ENCODE measurements around the gene SOX9. TPM values are rescaled to one million over a fixed set of nuclear protein-coding genes. Genes with fewer than 3 reads are reported as not detected.

Gene SOX9
- total RNA-seq, 1 experiment from 2014 or later: 21.7 TPM

- no peak for TF ChIP-seq EZH2 (IDR thresholded peaks at IDR 0.05; ENCODE audit: low read depth)
- TF ChIP-seq, protein P1, sequence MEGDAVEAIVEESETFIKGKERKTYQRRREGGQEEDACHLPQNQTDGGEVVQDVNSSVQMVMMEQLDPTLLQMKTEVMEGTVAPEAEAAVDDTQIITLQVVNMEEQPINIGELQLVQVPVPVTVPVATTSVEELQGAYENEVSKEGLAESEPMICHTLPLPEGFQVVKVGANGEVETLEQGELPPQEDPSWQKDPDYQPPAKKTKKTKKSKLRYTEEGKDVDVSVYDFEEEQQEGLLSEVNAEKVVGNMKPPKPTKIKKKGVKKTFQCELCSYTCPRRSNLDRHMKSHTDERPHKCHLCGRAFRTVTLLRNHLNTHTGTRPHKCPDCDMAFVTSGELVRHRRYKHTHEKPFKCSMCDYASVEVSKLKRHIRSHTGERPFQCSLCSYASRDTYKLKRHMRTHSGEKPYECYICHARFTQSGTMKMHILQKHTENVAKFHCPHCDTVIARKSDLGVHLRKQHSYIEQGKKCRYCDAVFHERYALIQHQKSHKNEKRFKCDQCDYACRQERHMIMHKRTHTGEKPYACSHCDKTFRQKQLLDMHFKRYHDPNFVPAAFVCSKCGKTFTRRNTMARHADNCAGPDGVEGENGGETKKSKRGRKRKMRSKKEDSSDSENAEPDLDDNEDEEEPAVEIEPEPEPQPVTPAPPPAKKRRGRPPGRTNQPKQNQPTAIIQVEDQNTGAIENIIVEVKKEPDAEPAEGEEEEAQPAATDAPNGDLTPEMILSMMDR (conservative IDR thresholded peaks at IDR 0.05): no peak
- peaks cover 16% of the 10 kb centered on the region for H3F3A ChIP-seq (ENCODE audit: insufficient read depth, low read depth)
- peaks cover 9% of the 10 kb centered on the region; the same call in 1 of the 2 replicates for H3K9me3 ChIP-seq (ENCODE audit: insufficient read depth, low read depth)
- peak; percentile 46 to 87 for DNase-seq
- H3K4me1 ChIP-seq (replicated peaks; ENCODE audit: insufficient read depth): peaks cover 15% of the 10 kb centered on the region
- H4K20me1 ChIP-seq (ENCODE audit: insufficient read depth): no peaks in the 10 kb centered on the region
- H3K79me2 ChIP-seq (ENCODE audit: low read depth): no peaks in the 10 kb centered on the region
- H3K27ac ChIP-seq: peak overlapping the region; percentile 27
- no peaks in the 10 kb centered on the region for H3K36me3 ChIP-seq (ENCODE audit: low read depth)
- no peaks in the 10 kb centered on the region for H3K9me2 ChIP-seq (ENCODE audit: insufficient read depth)
- intact Hi-C loops (cut with micrococcal nuclease; ENCODE audit: unreplicated experiment): no loop called here
- POLR2A ChIA-PET (ENCODE audit: unreplicated experiment): interaction anchor here (0.6 kb wide), 1 partner anchor 122 kb away, joined by 39 read pairs; no protein-coding TSS in a partner anchor
- peak overlapping the region; percentile 67 for H2AFZ ChIP-seq
- no TSS peak for BruUV-seq (replicated peaks)
- peak overlapping the region; percentile 17; the same call in 1 of the 2 replicates for H3K4me3 ChIP-seq
- H3K27me3 ChIP-seq (ENCODE audit: insufficient read depth, low read depth): no peaks in the 10 kb centered on the region
- H3K4me2 ChIP-seq: peak overlapping the region; percentile 64
- CTCF ChIA-PET: no interaction called here
Observed at GRCh38 chr17:72097144-72097543, 23.7 kb upstream of the SOX9 start.

DNA sequence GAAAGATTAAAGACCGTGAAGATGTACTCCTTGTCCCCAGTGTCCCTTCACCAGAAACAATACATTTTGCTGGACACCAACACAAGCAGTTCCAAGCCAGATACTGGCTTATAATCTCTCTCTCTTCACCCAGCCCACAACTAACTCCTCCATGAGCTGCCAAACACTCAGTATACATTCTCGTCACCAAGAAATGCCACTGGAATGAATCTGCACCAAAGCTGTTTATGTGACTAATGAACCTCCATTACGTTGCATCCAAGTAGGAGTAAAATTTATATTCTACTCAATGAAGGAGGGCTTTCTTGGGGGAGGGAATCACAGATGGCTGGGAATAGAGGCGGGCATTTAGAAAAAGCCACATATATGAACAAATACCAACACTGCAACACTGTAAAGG, 20.9 kb upstream of the SOX9 start:
- ChIA-PET CTCF (interaction anchor here (0.6 kb wide), 1 partner anchor 925 kb away, joined by 3 read pairs; no protein-coding TSS in a partner anchor), POLR2A (ENCODE audit: unreplicated experiment) (no interaction called here)
- no peak overlapping the region for H3K4me3 ChIP-seq
- peaks cover 9% of the 10 kb centered on the region; the same call in 1 of the 2 replicates for H3K9me3 ChIP-seq (ENCODE audit: insufficient read depth, low read depth)
- H3K27me3 ChIP-seq (ENCODE audit: insufficient read depth, low read depth): no peaks in the 10 kb centered on the region
- peaks cover 20% of the 10 kb centered on the region for H3K4me1 ChIP-seq (replicated peaks; ENCODE audit: insufficient read depth)
- no peaks in the 10 kb centered on the region for H3K79me2 ChIP-seq (ENCODE audit: low read depth)
- H3F3A ChIP-seq (ENCODE audit: insufficient read depth, low read depth): peaks cover 16% of the 10 kb centered on the region
- H4K20me1 ChIP-seq (ENCODE audit: insufficient read depth): no peaks in the 10 kb centered on the region
- no peak for TF ChIP-seq EZH2 (IDR thresholded peaks at IDR 0.05; ENCODE audit: low read depth)
- TF ChIP-seq, protein P1 (conservative IDR thresholded peaks at IDR 0.05): no peak
- H3K36me3 ChIP-seq (ENCODE audit: low read depth): no peaks in the 10 kb centered on the region
- no peak for DNase-seq
- H3K4me2 ChIP-seq: no peak overlapping the region
- intact Hi-C loops (cut with micrococcal nuclease; ENCODE audit: unreplicated experiment): no loop called here
- no peak overlapping the region for H2AFZ ChIP-seq
- BruUV-seq (replicated peaks): no TSS peak
- no peaks in the 10 kb centered on the region for H3K9me2 ChIP-seq (ENCODE audit: insufficient read depth)
- no peak overlapping the region for H3K27ac ChIP-seq

GRCh38 chr17:72100470-72100869, 20.4 kb upstream of the SOX9 start:
- intact Hi-C loops (cut with micrococcal nuclease; ENCODE audit: unreplicated experiment): no loop called here
- BruUV-seq (replicated peaks): no TSS peak
- no peaks in the 10 kb centered on the region for H4K20me1 ChIP-seq (ENCODE audit: insufficient read depth)
- H3K36me3 ChIP-seq (ENCODE audit: low read depth): no peaks in the 10 kb centered on the region
- no peaks in the 10 kb centered on the region for H3K9me2 ChIP-seq (ENCODE audit: insufficient read depth)
- no peaks in the 10 kb centered on the region for H3K27me3 ChIP-seq (ENCODE audit: insufficient read depth, low read depth)
- H3K4me2 ChIP-seq: no peak overlapping the region
- H3F3A ChIP-seq (ENCODE audit: insufficient read depth, low read depth): peaks cover 16% of the 10 kb centered on the region
- H2AFZ ChIP-seq: no peak overlapping the region
- H3K79me2 ChIP-seq (ENCODE audit: low read depth): no peaks in the 10 kb centered on the region
- H3K27ac ChIP-seq: no peak overlapping the region
- TF ChIP-seq EZH2 (IDR thresholded peaks at IDR 0.05; ENCODE audit: low read depth): no peak
- TF ChIP-seq, protein P1 (conservative IDR thresholded peaks at IDR 0.05): no peak
- H3K9me3 ChIP-seq (ENCODE audit: insufficient read depth, low read depth): peaks cover 9% of the 10 kb centered on the region; the same call in 1 of the 2 replicates
- no peak for DNase-seq
- POLR2A ChIA-PET (ENCODE audit: unreplicated experiment): no interaction called here
- H3K4me3 ChIP-seq: no peak overlapping the region
- CTCF ChIA-PET: interaction anchor here (0.6 kb wide), 1 partner anchor 924 kb away, joined by 3 read pairs; no protein-coding TSS in a partner anchor
- H3K4me1 ChIP-seq (replicated peaks; ENCODE audit: insufficient read depth): peaks cover 26% of the 10 kb centered on the region

Data from PC-9 (cell line).